ENCODE data around the gene MYO9A.
"Not testable (repeated sequence)": the region's sequence is repeated elsewhere in the genome, so short reads cannot be mapped to it uniquely, and the experiment has no call there.

DNA sequence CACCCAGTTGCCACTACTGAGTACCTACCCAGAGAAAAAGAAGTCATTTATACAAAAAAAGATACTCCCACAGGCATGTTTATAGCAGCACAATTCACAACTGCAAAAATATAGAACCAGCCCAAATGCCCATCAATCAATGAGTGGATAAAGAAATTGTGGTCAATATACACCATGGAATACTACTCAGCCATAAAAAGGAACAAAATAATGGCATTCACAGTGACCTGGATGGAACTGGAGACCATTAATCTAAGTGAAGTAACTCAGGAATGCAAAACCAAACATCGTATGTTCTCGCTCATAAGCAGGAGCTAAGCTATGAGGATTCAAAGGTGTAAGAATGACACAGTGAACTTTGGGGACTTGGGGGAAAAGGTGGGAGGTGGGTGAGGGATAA is 61.7 kb downstream of the MYO9A start:
- TF ChIP-seq, protein P1, sequence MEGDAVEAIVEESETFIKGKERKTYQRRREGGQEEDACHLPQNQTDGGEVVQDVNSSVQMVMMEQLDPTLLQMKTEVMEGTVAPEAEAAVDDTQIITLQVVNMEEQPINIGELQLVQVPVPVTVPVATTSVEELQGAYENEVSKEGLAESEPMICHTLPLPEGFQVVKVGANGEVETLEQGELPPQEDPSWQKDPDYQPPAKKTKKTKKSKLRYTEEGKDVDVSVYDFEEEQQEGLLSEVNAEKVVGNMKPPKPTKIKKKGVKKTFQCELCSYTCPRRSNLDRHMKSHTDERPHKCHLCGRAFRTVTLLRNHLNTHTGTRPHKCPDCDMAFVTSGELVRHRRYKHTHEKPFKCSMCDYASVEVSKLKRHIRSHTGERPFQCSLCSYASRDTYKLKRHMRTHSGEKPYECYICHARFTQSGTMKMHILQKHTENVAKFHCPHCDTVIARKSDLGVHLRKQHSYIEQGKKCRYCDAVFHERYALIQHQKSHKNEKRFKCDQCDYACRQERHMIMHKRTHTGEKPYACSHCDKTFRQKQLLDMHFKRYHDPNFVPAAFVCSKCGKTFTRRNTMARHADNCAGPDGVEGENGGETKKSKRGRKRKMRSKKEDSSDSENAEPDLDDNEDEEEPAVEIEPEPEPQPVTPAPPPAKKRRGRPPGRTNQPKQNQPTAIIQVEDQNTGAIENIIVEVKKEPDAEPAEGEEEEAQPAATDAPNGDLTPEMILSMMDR (IDR thresholded peaks at IDR 0.05): not testable (repeated sequence)
- TF ChIP-seq EP300 (IDR thresholded peaks at IDR 0.05): not testable (repeated sequence)
